T-cell (primary cell): ENCODE measurements around the gene PRTG. TPM values are rescaled to one million over a fixed set of nuclear protein-coding genes. Genes with fewer than 3 reads are reported as not detected.

Source experiments
- ATAC-seq, 4 experiments: fragments of 200-7000 bp in 3 of 4; fragments of 150-1000 bp in 1 of 4; cut with Tn5 transposase; replicated peaks in 1 of 4; 1 replicate in 3 of 4; 2 replicates in 1 of 4; pipeline ENCODE4 v1.10.0; 2021; ENCODE audit warnings: moderate library complexity in 3 of 4, mild to moderate bottlenecking in 2 of 4, moderate number of reproducible peaks in 1 of 4
- CTCF ChIA-PET, 2 donors: fragments of 300-600 bp; sonication (Branson Sonifier 250); formaldehyde crosslinking; loops; one replicate each; lab custom pipeline; 2022; ENCODE audit warnings: antibody characterized with exemption in 2 of 2; lab: Charles Lee
- POLR2A ChIA-PET, 2 donors: fragments of 300-600 bp; sonication (Branson Sonifier 250); formaldehyde crosslinking; loops; one replicate each; lab custom pipeline; 2022; ENCODE audit warnings: antibody characterized with exemption in 2 of 2; lab: Charles Lee
- DNase-seq, 35 experiments: peaks; one replicate each; pipeline versions ENCODE4 v3.0.0 to v3.0.0-alpha.2; 2013 to 2023
- H3K27ac ChIP-seq: one replicate; pipeline ENCODE4 v1.5.1; 2013; ENCODE audit warnings: low read length
- H3K27me3 ChIP-seq, 2 experiments: replicated peaks in 1 of 2; 1 replicate in 1 of 2; 2 replicates in 1 of 2; pipeline versions ENCODE4 v1.6.1 to v1.7.0; 2013; ENCODE audit warnings: low read length in 1 of 2, mixed read lengths in 1 of 2; ENCODE audit not compliant: control insufficient read depth in 2 of 2, insufficient read depth in 2 of 2; ENCODE audit errors: extremely low read depth in 1 of 2
- H3K36me3 ChIP-seq, 2 donors: 1 replicate in 1 of 2; 2 replicates in 1 of 2; pipeline versions ENCODE4 v1.6.1 to v1.7.0; 2013; ENCODE audit warnings: low read length in 1 of 2; ENCODE audit not compliant: control insufficient read depth in 2 of 2, insufficient read depth in 1 of 2; ENCODE audit errors: extremely low read depth in 1 of 2
- H3K4me1 ChIP-seq, 2 experiments: 1 replicate in 1 of 2; 2 replicates in 1 of 2; pipeline versions ENCODE4 v1.6.1 to v1.7.0; 2013; ENCODE audit warnings: low read length in 2 of 2, mixed read lengths in 1 of 2; ENCODE audit not compliant: insufficient read depth in 2 of 2, control insufficient read depth in 1 of 2; ENCODE audit errors: extremely low read depth in 1 of 2
- H3K4me3 ChIP-seq, 2 donors: 1 replicate in 1 of 2; 2 replicates in 1 of 2; pipeline versions ENCODE4 v1.5.1 to v1.7.0; 2013; ENCODE audit warnings: mild to moderate bottlenecking in 2 of 2, low read length in 1 of 2, moderate library complexity in 1 of 2; ENCODE audit not compliant: control insufficient read depth in 1 of 2; ENCODE audit errors: extremely low read depth in 1 of 2
- H3K9me3 ChIP-seq: 2 replicates; pipeline ENCODE4 v1.7.0; 2013
- H3K27ac Mint-ChIP-seq, 2 donors: one replicate each; pipeline ENCODE4 v1.8.0; 2020 to 2021; ENCODE audit warnings: mild to moderate bottlenecking in 2 of 2, mixed read lengths in 2 of 2
- H3K27me3 Mint-ChIP-seq, 2 donors: one replicate each; pipeline ENCODE4 v1.8.0; 2021 to 2022; ENCODE audit warnings: mixed read lengths in 2 of 2
- H3K36me3 Mint-ChIP-seq: one replicate; pipeline ENCODE4 v1.8.0; 2021; ENCODE audit warnings: mixed read lengths
- H3K4me1 Mint-ChIP-seq, 3 donors: one replicate each; pipeline ENCODE4 v1.8.0; 2020 to 2022; ENCODE audit warnings: mixed read lengths in 3 of 3, mild to moderate bottlenecking in 1 of 3
- H3K4me3 Mint-ChIP-seq, 3 donors: one replicate each; pipeline ENCODE4 v1.8.0; 2020 to 2022; ENCODE audit warnings: mild to moderate bottlenecking in 3 of 3, mixed read lengths in 3 of 3, moderate library complexity in 3 of 3
- H3K9me3 Mint-ChIP-seq, 3 donors: one replicate each; pipeline ENCODE4 v1.8.0; 2020 to 2022; ENCODE audit warnings: mixed read lengths in 3 of 3
- WGBS: methylation state at CpG from one replicate; pipeline ENCODE4 v1.1.5; 2013; ENCODE audit warnings: missing lambda C conversion rate; ENCODE audit not compliant: insufficient coverage; 5-methylcytosine and 5-hydroxymethylcytosine counted together
- total RNA-seq, 35 experiments: library from RNA in 6 of 35; stranded (reverse) in 6 of 35; fragments of 120-200 nt in 1 of 35; gene quantifications; one replicate each; pipeline versions ENCODE4 v1.2.1 to v1.2.4 and lab custom pipeline; 2013 to 2026

Gene PRTG
- total RNA-seq, 5 donors from 2014 or later (not counting 1 experiment from before 2014, with no cell fraction given): 0.06 to 0.16 (median 0.09) TPM; not detected in 2

- DNase-seq (no peak), ATAC-seq (no peak)
- no peak overlapping the region for H3K4me3 ChIP-seq
- Mint-ChIP-seq H3K9me3 (no peaks in the 10 kb centered on the region), H3K36me3 (no peaks in the 10 kb centered on the region), H3K27me3 (no peaks in the 10 kb centered on the region), H3K4me1 (no peaks in the 10 kb centered on the region), H3K27ac (no peak overlapping the region), H3K4me3 (no peak overlapping the region)
- WGBS: 100% methylated on average over 1 of the region's 4 CpGs
- POLR2A ChIA-PET: interaction anchor here in 1 of 2 donors (0.7 kb wide), 1 partner anchor 188 kb away, joined by 10 read pairs; no protein-coding TSS in a partner anchor
- no peaks in the 10 kb centered on the region for H3K36me3 ChIP-seq
- CTCF ChIA-PET: interaction anchor here in 1 of 2 donors (0.6 kb wide), 2 partner anchors 252 to 580 kb away, joined by 4 read pairs; no protein-coding TSS in a partner anchor
- peaks cover 0 to 4% of the 10 kb centered on the region in 2 experiments for H3K27me3 ChIP-seq
- no peak overlapping the region for H3K27ac ChIP-seq
- no peaks in the 10 kb centered on the region for H3K9me3 ChIP-seq
- no peaks in the 10 kb centered on the region for H3K4me1 ChIP-seq
Observed at GRCh38 chr15:55665605-55666227, 77.2 kb downstream of the PRTG start.

- CTCF ChIA-PET: interaction anchor here in 1 of 2 donors (0.6 kb wide), 1 partner anchor 384 kb away, joined by 3 read pairs; no protein-coding TSS in a partner anchor
- Histone ChIP-seq H3K27ac (no peak overlapping the region), H3K4me1 (no peaks in the 10 kb centered on the region), H3K36me3 (no peaks in the 10 kb centered on the region), H3K4me3 (no peak overlapping the region), H3K9me3 (no peaks in the 10 kb centered on the region), H3K27me3 (no peaks in the 10 kb centered on the region)
- DNase-seq (no peak), ATAC-seq (no peak)
- no peaks in the 10 kb centered on the region for H3K4me1 Mint-ChIP-seq
- H3K27me3 Mint-ChIP-seq: no peaks in the 10 kb centered on the region
- no peak overlapping the region for H3K4me3 Mint-ChIP-seq
- POLR2A ChIA-PET: no interaction called here
- H3K9me3 Mint-ChIP-seq: no peaks in the 10 kb centered on the region
- H3K36me3 Mint-ChIP-seq: no peaks in the 10 kb centered on the region
- no peak overlapping the region for H3K27ac Mint-ChIP-seq
Observed at GRCh38 chr15:55661428-55661827, 81.5 kb downstream of the PRTG start.

DNA sequence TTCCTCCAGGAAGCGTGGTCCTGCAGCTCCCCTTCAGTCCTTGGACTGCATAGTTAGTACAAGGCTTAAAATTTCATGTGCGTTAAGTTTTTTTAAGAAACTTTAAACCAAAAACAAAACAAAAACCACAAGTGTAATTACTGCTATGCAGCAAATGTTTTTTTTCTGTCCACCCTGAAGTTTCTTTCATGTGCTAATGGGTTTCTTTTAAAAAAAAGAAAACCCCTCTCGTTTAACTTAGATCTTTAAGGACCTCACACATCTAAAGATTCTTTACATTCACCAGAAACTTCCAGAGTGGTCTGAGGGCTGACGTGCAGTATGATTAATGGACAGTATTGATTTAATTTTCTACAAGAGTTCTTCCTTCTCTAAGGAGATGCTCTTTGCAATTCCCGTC is 82.8 kb downstream of the PRTG start:
- Histone ChIP-seq H3K4me3 (no peak overlapping the region), H3K4me1 (no peaks in the 10 kb centered on the region), H3K27me3 (no peaks in the 10 kb centered on the region), H3K36me3 (no peaks in the 10 kb centered on the region), H3K27ac (no peak overlapping the region), H3K9me3 (no peaks in the 10 kb centered on the region)
- ChIA-PET CTCF (no interaction called here), POLR2A (no interaction called here)
- no peaks in the 10 kb centered on the region for H3K9me3 Mint-ChIP-seq
- no peaks in the 10 kb centered on the region for H3K36me3 Mint-ChIP-seq
- ATAC-seq: no peak
- DNase-seq: no peak
- WGBS: 83% methylated on average over 2 of the region's 5 CpGs
- no peak overlapping the region for H3K27ac Mint-ChIP-seq
- no peak overlapping the region for H3K4me3 Mint-ChIP-seq
- H3K27me3 Mint-ChIP-seq: no peaks in the 10 kb centered on the region
- H3K4me1 Mint-ChIP-seq: no peaks in the 10 kb centered on the region

GRCh38 chr15:55659481-55659880 is 83.5 kb downstream of the PRTG start:
- WGBS: 100% methylated on average over 6 of the region's 11 CpGs
- ChIA-PET POLR2A (no interaction called here), CTCF (no interaction called here)
- H3K27ac Mint-ChIP-seq: no peak overlapping the region
- H3K27me3 Mint-ChIP-seq: no peaks in the 10 kb centered on the region
- H3K9me3 Mint-ChIP-seq: no peaks in the 10 kb centered on the region
- no peaks in the 10 kb centered on the region for H3K36me3 ChIP-seq
- no peaks in the 10 kb centered on the region for H3K27me3 ChIP-seq
- DNase-seq (no peak), ATAC-seq (no peak)
- no peak overlapping the region for H3K27ac ChIP-seq
- no peaks in the 10 kb centered on the region for H3K4me1 Mint-ChIP-seq
- H3K4me3 ChIP-seq: no peak overlapping the region
- H3K4me3 Mint-ChIP-seq: no peak overlapping the region
- H3K4me1 ChIP-seq: no peaks in the 10 kb centered on the region
- no peaks in the 10 kb centered on the region for H3K36me3 Mint-ChIP-seq
- H3K9me3 ChIP-seq: no peaks in the 10 kb centered on the region

GRCh38 chr15:55658886-55659285 is 84.1 kb downstream of the PRTG start:
- ATAC-seq: no peak
- Mint-ChIP-seq H3K4me1 (no peaks in the 10 kb centered on the region), H3K9me3 (no peaks in the 10 kb centered on the region), H3K27me3 (no peaks in the 10 kb centered on the region), H3K36me3 (no peaks in the 10 kb centered on the region), H3K4me3 (no peak overlapping the region), H3K27ac (no peak overlapping the region)
- Histone ChIP-seq H3K27me3 (no peaks in the 10 kb centered on the region), H3K36me3 (no peaks in the 10 kb centered on the region), H3K4me3 (no peak overlapping the region), H3K4me1 (no peaks in the 10 kb centered on the region), H3K9me3 (no peaks in the 10 kb centered on the region), H3K27ac (no peak overlapping the region)
- ChIA-PET POLR2A (no interaction called here), CTCF (no interaction called here)
- WGBS: no CpG with 5 or more reads among the region's 1 CpG
- no peak for DNase-seq

DNA sequence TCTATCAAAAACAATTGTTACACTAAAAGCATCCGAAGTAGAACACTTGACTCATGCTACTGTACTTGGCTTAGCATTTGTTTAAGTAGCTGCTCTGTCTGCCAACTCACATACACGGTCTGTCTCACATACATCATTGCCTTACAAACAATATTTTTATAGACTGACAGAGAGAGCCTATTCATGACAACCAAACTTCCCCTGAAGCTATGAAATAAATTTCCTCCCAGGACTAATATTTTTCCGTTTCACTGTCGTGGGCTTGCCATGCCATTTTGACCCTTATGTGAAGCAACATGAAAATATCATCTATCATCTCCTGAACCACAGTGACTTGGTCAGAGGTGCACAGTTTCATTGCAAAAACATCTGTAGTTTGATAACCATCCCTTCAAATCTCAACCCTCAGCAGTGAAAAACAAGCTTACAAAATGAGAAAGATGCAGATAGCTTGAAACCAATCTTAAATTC is 88.4 kb downstream of the PRTG start:
- ChIA-PET POLR2A (no interaction called here), CTCF (interaction anchor here in 1 of 2 donors (0.6 kb wide), 1 partner anchor 9 kb away, joined by 3 read pairs; no protein-coding TSS in a partner anchor)
- Mint-ChIP-seq H3K4me3 (no peak overlapping the region), H3K36me3 (no peaks in the 10 kb centered on the region), H3K27ac (no peak overlapping the region), H3K27me3 (peaks cover 0 to 2% of the 10 kb centered on the region in 2 donors), H3K9me3 (no peaks in the 10 kb centered on the region), H3K4me1 (no peaks in the 10 kb centered on the region)
- Histone ChIP-seq H3K9me3 (no peaks in the 10 kb centered on the region), H3K4me1 (no peaks in the 10 kb centered on the region), H3K27ac (no peak overlapping the region), H3K36me3 (no peaks in the 10 kb centered on the region), H3K27me3 (no peaks in the 10 kb centered on the region), H3K4me3 (no peak overlapping the region)
- 77% methylated on average over 4 of the region's 4 CpGs for WGBS
- ATAC-seq: no peak
- DNase-seq: no peak
